ENCODE results near the gene TMPRSS4. TPM values are rescaled to one million over a fixed set of nuclear protein-coding genes. Genes with fewer than 3 reads are reported as not detected.

The TMPRSS4 gene
- total RNA-seq, 4 donors from 2014 or later: 224 to 423 (median 248) TPM

DNA sequence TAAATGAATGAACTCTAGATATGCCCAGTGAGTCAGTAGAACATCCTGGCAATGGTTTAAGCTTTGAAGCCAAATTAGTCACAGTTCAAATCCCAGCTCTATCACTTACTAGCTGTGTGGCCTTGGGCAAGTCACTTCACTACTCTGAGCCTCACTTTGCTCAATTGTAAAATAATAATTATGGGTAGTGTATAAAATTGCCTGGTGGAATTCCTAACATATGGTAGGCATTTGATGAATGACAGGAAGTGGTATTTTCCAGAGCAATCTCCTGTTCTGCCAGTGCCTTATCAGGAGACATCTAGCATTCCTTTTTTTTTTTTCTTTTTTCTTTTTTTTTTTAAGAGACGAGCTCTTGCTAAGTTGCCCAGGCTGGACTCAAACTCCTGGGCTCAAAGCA, 62.7 kb downstream of the TMPRSS4 start:
- Histone ChIP-seq H3K36me3 (no peaks in the 10 kb centered on the region), H3K4me3 (no peak overlapping the region), H3K27me3 (peaks cover 87% of the 10 kb centered on the region), H3K27ac (no peak overlapping the region), H3K4me1 (no peaks in the 10 kb centered on the region), H3K9me3 (no peaks in the 10 kb centered on the region)
- in situ Hi-C loops (cut with MboI; ENCODE audit: low pct_ligation_motif_present in 1 of 4, low pct_unique_long_range_greater_than_20kb in 1 of 4, low sequenced_read_pairs in 3 of 4): loop anchor here in 1 of 4 donors (25.0 kb wide), 1 partner anchor 348 kb away; no protein-coding TSS in a partner anchor
- WGBS, 2 donors (ENCODE audit: low coverage in 1 of 2): 26 to 40% methylated on average over 1 of the region's 1 CpG
- intact Hi-C loops (cut with DNase I; ENCODE audit: low total_unique reads): no loop called here
- TF ChIP-seq EP300 (IDR thresholded peaks at IDR 0.05; ENCODE audit: low read depth): no peak
- DNase-seq: no peak

GRCh38 chr11:118142081-118142480, 65.2 kb downstream of the TMPRSS4 start:
- 52 to 73% methylated on average over 2 of the region's 2 CpGs for WGBS, 2 donors (ENCODE audit: low coverage in 1 of 2)
- H3K27ac ChIP-seq: no peak overlapping the region
- no peak for TF ChIP-seq CTCF (IDR thresholded peaks at IDR 0.05)
- TF ChIP-seq POLR2A (IDR thresholded peaks at IDR 0.05): no peak
- no peak for TF ChIP-seq EP300 (IDR thresholded peaks at IDR 0.05; ENCODE audit: low read depth)
- TF ChIP-seq POLR2AphosphoS5 (IDR thresholded peaks at IDR 0.05): no peak
- intact Hi-C loops (cut with DNase I; ENCODE audit: low total_unique reads): no loop called here
- H3K4me3 ChIP-seq: no peak overlapping the region
- no peak for DNase-seq
- peaks cover 0 to 8% (median 7%) of the 10 kb centered on the region in 4 donors for H3K4me1 ChIP-seq
- H3K9me3 ChIP-seq: no peaks in the 10 kb centered on the region
- in situ Hi-C loops (cut with MboI; ENCODE audit: low pct_ligation_motif_present in 1 of 4, low pct_unique_long_range_greater_than_20kb in 1 of 4, low sequenced_read_pairs in 3 of 4): loop anchor here in 2 of 4 donors (10.0 to 25.0 kb wide), 2 partner anchors 213 to 345 kb away; partner anchors contain the start of gene UBE4A (in 1 of the 2)
- peaks cover 89% of the 10 kb centered on the region for H3K27me3 ChIP-seq
- H3K36me3 ChIP-seq: no peaks in the 10 kb centered on the region

DNA sequence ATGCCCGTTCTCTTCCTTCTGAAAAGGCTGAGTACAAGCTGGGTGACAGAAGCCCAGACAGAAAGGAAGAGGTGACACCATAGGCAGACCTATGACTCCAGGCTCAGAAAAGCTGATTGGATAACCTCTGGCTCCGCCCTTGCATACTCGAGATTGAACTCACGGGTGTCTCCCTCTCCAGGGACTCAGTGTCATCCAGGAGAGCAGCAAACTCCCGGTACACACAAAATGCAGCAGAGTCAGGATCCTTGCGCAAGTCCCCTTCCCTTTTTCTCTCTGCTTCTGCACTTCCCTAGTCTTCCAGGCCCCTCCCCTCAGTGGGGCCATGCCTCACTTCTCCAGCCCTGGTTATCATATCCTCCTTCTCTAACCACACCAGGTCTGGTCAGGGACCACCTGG, 65.9 kb downstream of the TMPRSS4 start:
- H3K27me3 ChIP-seq: peaks cover 83% of the 10 kb centered on the region
- H3K27ac ChIP-seq: no peak overlapping the region
- H3K9me3 ChIP-seq: no peaks in the 10 kb centered on the region
- H3K4me3 ChIP-seq: no peak overlapping the region
- 34% methylated on average over 6 of the region's 6 CpGs; no CpG with 5 or more reads in 1 of the 2 donors for WGBS, 2 donors (ENCODE audit: low coverage in 1 of 2)
- in situ Hi-C loops (cut with MboI; ENCODE audit: low pct_ligation_motif_present in 1 of 4, low pct_unique_long_range_greater_than_20kb in 1 of 4, low sequenced_read_pairs in 3 of 4) (loop anchor here in 2 of 4 donors (10.0 to 25.0 kb wide), 2 partner anchors 212 to 344 kb away; partner anchors contain the start of gene UBE4A (in 1 of the 2)), intact Hi-C loops (cut with DNase I; ENCODE audit: low total_unique reads) (no loop called here)
- DNase-seq: peak; percentile 22
- H3K4me1 ChIP-seq: peaks cover 0 to 8% (median 7%) of the 10 kb centered on the region in 4 donors
- no peak for TF ChIP-seq POLR2AphosphoS5 (IDR thresholded peaks at IDR 0.05)
- TF ChIP-seq EP300 (IDR thresholded peaks at IDR 0.05; ENCODE audit: low read depth): no peak
- TF ChIP-seq CTCF (IDR thresholded peaks at IDR 0.05): no peak
- no peak for TF ChIP-seq POLR2A (IDR thresholded peaks at IDR 0.05)
- H3K36me3 ChIP-seq: no peaks in the 10 kb centered on the region

DNA sequence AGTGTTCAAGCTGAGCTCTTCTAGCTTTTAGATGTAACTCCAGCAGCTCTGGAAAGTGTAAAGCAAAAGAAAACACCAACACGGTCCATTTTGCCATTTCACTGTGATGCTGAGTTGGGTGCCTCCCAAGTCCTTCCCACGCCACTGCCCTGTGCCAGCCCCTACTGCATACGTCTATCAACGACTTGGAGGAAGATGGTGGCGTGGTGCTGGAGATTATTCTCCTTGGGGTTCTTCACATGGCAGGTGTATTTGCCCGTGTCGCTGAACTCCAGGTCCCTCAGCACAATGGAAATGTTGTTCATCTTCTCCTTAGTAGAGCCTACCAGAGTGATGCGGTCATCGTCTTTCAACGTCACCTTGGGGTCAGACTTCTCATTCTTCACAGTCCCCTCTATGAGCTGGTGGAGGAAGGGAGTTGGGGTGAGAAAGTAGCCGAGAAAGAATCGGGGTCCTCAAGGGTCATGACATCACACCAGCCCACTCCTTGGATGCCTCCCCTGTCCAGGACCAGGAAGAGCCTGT, 66.8 kb downstream of the TMPRSS4 start:
- 75 to 100% methylated on average over 1 to 12 of the region's 12 CpGs for whole genome bisulfite sequencing, 2 donors (ENCODE audit: low coverage in 1 of 2)
- no peaks in the 10 kb centered on the region for H3K36me3 ChIP-seq
- no peak overlapping the region for H3K27ac ChIP-seq
- H3K4me3 ChIP-seq: no peak overlapping the region
- intact Hi-C loops (cut with DNase I; ENCODE audit: low total_unique reads): loop anchor here (2.0 kb wide), 1 partner anchor 27 kb away; no protein-coding TSS in a partner anchor
- H3K9me3 ChIP-seq: no peaks in the 10 kb centered on the region
- no peak for DNase-seq
- peaks cover 0 to 8% (median 7%) of the 10 kb centered on the region in 4 donors for H3K4me1 ChIP-seq
- in situ Hi-C loops (cut with MboI; ENCODE audit: low pct_ligation_motif_present in 1 of 4, low pct_unique_long_range_greater_than_20kb in 1 of 4, low sequenced_read_pairs in 3 of 4): loop anchor here in 2 of 4 donors (10.0 to 25.0 kb wide), 2 partner anchors 211 to 344 kb away; partner anchors contain the start of gene UBE4A (in 1 of the 2)
- no peak for TF ChIP-seq CTCF (IDR thresholded peaks at IDR 0.05)
- TF ChIP-seq EP300 (IDR thresholded peaks at IDR 0.05; ENCODE audit: low read depth): no peak
- TF ChIP-seq POLR2A (IDR thresholded peaks at IDR 0.05): no peak
- no peak for TF ChIP-seq POLR2AphosphoS5 (IDR thresholded peaks at IDR 0.05)
- peaks cover 74% of the 10 kb centered on the region for H3K27me3 ChIP-seq
